HG03342 (cell line): ENCODE results near the gene PEAK1.
"Not testable (repeated sequence)": the region's sequence is repeated elsewhere in the genome, so short reads cannot be mapped to it uniquely, and the experiment has no call there.

Experiments
- ATAC-seq: cut with Tn5 transposase; IDR thresholded peaks from one replicate; pipeline ENCODE4 v1.9.1; 2021; ENCODE audit warnings: mild to moderate bottlenecking, moderate library complexity; ENCODE audit not compliant: unreplicated experiment

PEAK1 gene

DNA sequence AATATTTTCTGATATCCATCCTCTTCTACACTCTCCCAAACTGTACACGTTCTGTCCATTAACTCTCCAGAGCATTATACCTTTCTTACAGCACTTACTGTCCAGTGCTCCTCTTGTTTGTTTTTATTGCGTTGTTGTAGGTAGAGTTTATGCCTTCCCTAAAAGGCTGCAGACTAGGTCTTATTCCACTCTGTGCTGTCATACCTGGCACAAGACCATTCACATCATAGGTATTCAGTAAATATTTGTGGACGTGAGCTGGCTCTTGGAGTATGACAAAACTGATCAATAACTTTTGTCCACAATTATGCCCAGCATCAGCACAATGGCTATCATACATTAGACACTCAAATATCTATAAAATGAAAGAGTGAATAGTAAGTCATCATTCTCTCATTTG is 5.2 kb upstream of the PEAK1 start:
- ATAC-seq: no peak

DNA sequence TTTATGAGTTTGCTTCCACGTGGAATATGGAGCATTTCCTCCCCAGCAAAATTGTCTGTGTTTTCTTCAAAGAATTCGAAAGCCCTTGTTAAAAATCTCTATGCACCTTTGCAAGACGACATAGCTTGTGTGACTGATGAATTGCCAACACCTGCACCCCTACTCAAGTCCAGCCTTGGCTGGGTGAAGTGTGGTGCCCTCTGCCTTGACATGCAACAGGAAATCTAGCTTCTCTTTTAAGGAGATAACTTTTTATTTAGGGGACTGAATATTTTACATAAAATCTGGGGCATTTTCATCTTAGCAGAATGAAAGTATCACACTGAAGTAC is 1.4 kb upstream of the PEAK1 start:
- no peak for ATAC-seq

DNA sequence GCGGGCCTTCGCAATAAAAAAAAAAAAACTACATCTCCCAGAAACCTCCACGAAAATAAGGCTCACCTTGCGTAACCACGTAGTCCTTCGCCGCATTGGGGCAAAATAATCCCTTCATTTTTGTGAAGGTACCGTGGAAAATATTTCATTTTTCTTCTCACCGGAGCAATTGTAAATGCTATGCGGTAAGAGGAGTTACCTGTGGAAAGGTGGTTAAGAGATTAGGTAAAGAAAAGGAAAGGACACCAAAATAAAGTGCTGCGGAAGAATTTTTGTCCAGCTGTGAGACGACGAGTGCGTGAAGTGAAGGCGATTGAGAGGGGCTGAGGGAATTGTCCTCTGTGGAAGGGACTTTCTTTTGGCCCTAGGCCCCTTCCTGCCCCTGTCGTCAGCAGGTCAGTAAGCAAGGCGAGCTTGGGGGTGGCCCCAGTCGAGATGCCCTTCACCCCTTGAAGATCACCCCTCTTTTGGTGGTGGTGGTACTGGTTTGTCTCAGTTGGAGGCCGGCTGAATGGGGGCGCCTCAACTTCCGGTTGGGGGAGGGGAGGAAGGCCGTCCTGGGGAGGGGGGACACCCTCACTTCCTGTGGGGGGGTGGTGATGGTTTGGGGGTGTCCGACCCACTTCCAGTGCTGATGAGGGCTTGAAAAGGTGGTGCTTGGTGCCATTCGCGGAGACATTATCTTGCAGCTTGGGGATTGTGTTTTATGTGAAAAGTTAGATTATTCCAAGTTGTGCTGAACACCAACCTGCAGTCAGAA is 886 bp upstream of the PEAK1 start, which contains the start of gene HMG20A:
Gene HMG20A, plus strand, starts transcription at position 279 of the 760 bp plus-strand sequence. CDS start 37,520 bp downstream, outside the sequence.
- ATAC-seq: peak; percentile 34

DNA sequence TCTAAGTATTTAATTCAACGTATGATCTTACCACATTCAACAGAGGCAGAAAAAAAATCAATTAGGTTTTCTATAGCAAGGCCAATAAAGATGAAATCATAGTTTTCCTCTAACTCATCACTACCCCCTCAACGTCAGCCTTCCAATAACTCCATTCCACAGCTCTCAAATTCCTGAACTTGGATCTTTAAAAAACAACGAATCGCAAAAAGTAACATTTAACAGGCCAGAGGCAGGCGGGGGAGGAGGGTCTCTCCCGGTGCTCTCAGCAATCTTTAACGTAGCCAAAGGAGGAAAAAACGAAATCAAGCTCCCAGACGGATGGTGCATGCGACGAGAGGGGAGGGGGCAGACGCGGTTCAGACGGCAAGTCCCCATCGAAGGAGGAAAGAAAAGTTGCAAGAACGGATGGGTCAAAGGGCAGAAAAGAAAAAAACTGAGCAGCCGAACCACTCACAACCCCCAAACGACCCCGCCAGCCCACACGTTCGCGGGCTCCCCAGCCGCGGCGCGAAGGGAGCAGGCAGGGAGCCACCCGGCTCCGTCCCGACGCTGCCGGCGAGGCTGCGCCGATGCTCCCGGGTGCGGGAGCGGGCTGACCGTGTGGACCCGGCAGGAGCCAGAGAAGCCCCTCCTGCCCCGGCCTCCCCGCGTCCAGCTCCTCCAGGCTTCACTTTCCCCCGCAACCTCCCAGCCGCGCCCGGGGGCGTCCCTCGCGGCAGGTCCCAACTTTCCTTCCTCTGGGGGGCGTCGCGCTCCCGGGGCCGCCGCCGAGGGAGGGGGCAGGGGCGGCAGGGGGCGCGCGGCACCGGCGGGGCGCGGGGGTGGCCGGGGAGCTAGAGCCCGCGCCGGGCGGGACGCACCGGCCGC is 703 bp downstream of the PEAK1 start:
- ATAC-seq: peak; percentile 26

DNA sequence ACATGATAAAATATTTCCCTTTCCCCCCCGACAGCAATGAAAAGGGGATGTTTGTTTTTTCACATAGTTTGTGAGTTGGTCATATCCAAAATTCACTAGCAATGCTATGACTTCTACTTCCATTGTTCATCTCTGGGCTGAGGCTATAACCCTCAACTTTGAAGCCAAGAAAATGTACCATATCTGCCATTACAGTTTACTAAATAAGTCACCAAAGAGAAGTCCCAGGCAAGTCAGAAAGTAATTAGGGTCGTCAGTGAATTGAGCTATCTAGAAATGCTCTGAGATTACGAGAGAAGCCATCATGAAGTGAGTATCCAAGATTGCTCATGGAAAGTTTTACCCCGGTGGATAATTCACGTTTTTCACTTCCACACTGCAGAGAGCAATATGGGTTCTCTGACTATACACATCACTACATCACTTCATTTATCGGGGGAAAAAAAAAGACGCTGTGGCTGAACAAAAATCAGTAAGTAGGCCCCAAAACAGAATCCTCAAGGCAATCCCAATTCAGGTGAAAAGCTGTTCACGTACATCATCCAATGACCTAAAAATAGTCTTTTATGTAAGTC is 1.4 kb downstream of the PEAK1 start:
- ATAC-seq: no peak

DNA sequence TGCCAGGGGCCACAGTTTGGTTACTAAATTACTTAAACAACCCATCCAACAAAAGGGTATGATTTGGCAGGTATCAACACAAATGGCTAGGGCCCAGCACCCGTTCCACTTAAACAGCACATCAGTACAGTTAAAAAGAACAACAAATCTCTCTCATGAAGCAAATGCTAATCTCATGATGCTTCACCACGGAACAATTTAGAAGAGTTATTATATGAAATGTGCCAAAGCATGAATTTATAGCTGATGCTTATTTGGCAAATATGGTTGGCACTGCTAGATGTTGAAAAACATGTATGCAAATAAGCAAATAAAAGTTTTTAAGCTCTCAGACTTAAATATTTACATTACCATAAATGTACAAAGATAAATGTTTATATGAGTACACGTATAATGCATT is 2.3 kb downstream of the PEAK1 start:
- ATAC-seq: no peak

DNA sequence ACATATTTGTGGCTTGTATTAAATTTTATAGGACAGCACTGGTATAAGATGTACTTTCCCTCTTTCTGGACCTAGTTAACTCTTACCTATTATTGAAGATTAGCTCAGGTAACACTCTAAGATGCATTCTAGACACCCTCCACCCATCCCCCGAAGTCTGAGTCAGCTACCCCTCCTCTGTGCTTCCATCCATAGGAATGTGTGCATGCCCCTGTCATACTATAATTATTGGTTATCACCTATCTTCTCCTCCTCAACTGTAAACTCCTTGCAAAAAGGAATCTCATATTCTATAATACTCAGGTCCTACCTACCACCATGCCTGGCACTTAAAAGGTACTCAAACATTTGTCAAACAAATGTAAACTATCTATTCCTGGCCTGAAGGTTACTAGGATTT is 3.0 kb downstream of the PEAK1 start:
- ATAC-seq: no peak

DNA sequence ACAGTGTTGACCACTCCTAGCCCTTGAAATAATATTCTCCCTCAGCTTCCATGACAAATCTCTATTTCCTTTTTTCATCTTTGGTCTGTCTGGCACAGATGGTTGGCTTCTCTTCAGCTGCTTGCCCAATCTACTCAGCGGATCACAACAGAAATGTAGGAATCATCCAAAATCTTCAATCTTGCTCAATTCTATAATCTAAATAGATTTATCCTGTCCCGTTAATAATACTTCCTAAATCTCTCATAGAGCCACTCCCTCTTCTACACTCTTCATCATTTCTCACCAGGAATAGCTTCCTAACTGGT is 3.8 kb downstream of the PEAK1 start:
- ATAC-seq: no peak

DNA sequence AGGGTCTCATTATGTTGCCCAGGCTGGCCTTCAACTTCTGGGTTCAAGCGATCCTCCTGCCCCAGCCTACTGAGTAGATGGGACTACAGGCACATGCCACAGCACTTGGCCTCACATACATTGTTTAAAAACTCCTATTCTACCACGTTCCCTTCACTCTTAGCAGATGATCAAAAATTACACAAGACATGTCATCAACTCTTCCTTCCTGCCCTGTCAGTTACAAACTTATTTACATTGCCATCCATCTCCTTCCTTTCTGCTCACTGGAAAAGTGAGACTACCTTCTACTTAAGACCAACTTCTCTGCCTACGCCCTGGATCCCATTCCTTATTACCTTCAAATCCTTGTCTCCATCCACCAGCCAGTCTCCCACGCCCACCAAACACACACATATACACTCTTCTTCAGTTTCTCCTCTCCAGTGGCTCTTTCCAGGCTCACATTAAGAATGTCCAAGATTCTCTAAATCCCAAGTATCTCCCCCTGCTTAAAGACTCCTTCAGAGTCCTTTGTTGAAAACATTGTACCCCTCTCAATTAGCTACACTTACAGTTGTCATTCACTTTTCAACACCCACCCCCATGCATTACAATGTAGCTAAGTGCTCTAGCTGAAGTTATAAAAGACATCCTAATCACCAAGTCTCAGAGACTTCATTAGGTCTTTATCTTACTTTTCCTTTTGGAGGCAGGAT is 4.3 kb downstream of the PEAK1 start:
- ATAC-seq: no peak

DNA sequence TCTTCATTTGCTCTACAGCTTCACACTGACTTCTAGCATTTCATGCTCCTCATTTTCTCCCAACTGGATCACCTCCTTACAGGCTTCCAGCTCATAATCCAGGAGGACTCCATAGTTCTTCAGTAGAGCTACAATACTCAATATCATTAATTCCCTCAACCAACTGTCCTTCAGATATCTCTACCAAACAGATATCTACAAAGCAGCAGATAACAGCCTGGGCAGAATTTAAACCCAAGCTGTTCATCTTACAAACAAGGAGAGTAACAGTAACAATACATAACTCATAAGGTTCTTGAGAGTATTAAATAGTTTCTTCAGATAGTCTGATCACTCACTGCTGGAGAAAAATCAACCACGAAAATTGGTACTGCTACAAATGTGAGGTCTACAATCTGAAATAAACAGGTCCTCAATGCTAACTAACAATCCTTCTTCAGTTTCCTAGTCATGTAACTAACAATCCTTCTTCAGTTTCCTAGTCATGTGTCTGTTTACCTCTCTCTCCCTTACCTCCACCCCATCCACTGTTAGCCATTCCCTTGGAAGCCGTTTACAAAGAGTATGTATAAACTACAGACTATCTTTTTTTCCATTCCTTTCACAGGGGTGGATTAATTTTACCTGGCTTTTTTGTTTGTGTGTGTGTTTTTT is 5.0 kb downstream of the PEAK1 start:
- ATAC-seq: no peak

DNA sequence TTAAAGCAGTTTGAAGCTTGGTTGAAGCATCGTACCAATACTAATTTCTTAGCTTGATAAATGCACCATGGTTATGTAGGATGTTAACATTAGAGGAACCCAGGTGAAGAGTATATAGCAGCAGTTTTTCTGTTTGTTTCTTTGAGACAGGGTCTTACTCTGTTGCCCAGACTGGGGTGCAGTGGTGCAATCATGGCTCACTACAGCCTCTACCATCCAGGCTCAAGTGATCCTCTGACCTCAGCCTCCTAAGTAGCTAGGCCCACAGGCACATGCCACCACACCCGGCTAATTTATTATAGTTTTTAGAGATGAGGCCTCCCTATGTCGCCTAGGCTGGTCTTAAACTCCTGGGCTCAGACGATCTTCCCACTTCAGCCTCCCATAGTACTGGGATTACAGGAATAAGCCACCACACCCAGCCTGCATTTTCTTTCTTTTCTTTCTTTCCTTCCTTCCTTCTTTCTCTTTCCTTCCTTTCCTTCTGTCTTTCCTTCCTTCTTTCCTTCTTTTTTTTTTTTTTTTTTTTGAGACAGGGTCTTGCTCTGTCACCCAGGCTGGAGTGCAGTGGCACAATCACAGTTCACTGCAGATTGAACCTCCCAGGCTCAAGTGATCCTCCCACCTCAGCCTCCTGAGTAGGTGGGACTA is 6.1 kb downstream of the PEAK1 start:
- no peak for ATAC-seq

DNA sequence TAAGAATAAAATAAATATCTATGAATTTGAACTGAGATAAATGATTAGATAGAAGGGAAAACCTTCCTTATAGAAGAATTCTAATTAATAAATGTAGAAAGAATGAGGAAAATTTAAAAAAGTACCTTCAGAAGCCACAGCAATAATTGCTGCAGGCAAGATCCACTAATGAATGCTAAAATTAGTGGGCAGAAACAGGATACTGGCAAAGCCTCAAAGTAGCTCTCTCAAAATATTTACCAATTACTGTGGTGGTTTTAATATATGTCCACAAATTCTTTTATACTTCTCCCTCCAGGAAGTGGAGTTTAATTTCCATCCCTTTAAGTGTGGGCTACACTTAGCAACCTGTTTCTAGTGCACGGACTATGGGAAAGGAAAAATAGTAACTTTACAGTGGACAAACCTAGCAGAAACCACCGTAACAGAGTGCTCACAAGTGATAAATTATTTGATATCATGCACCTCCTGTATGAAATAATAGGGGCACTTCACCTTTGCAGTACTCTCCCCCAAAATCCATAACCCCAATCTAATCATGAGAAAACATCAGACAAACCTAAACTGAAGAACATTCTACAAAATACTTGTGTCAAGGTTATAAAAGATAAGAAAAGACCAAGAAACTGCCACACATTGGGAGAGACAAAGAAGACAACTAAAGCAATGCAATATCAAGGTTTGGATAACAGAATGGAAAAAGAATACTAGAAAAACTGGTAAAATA is 6.8 kb downstream of the PEAK1 start:
- no peak for ATAC-seq

DNA sequence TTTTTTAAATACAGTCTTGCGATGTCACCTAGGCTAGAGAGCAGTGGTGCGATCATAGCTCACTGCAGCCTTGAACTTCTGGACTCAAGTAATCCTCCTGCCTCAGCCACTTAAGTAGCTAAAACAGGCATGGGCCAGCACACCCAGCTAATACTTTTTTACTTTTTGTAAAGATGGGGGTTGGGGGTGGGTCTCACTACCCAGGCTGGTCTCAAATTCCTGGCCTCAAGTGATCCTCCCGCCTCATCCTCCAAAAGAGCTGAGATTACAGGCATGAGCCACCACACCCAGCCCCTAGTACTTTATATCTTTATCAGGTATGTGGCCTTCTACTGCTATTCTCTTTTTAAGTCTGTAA is 8.3 kb downstream of the PEAK1 start:
- no peak for ATAC-seq

DNA sequence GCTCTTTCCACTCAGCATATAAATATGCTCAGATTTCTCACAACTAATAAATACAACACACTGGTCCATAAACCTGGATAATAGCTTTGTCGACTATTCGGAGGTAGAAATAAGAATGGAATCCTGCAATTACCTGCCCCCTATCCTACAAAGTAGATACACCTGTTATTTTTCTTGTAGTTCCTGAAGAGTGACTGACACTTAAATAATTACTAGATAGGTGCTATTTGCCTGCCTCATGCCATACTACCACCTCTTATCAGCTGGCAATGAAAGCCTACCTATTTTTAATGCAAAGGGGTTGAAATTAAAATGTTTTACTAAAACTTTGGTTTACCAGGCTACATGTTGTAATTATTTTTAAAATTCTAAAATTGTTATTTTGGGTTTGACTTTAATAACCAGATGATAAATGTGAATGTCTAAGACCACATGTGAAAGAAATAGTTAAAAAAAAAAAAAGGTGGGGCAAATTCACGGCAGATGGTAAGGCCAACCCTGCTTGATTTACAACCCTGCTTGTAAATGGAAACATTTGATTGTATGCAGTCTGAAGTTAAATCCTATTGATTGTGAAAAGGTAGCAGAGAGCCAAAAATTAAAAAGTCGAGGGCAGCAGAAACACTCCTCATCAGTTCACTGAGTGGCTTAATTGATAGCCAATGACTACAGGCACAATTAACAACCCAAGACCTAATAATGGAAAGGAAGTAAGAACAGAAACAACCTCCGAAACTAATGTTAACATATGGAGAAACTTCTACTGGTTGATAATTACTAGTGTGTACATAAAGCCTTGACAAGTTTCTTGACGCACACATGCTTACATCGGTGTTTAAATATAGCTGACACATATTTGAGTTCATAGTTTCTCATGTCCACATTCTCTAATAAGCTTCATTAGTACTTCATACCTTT is 8.9 kb downstream of the PEAK1 start:
- ATAC-seq: no peak

DNA sequence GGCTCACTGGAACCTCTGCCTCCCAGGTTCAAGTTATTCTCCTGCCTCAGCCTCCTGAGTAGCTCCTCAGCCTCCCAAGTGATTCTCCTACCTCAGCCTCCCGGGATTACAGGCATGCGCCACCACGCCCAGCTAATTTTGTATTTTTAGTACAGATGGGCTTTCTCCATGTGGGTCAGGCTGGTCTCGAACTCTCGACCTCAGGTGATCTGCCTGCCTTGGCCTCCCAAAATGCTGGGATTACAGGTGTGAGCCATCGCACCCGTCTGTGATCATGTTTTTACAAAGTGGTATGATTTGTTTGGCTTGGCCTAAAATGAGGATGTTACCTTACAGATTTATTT is 9.8 kb downstream of the PEAK1 start:
- not testable (repeated sequence) for ATAC-seq

DNA sequence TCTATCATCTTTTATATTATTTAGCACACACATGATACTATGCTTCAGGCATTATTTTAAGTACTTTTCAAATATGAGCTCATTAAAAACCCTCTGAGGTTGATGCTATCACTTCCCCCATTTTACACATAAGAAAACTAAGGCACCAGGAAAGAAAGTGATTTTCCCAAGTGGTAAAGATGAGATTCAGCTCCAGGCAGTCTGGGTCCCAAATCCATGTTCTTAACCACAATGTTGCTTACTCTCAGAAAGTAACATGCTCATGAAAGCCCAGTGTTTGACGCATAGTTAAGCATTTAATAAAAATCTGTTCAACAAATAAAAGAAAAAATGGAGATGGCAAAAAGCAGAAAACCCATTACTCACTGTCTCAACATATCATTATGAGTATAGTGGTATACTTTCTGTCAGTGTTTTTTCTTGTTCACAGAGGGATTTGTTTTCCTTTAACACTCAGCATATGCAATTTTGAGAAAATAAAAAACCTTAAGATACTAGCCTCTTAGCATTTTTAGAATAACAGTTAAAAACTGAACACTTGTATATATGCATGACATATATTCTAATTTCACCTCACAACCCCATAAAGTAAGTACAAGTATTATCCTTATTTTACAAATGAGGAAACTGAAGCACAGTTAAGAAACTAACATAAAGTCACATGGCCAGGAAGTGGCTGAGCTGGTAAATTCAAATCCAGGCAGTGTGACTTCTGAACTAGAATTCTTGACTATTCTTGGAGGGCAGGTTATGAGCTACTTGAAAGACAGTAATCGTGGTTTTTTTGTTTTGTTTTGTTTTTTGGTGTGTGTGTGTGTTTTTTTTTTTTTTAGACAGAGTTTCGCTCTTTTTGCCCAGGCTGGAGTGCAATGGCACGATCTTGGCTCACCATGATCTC is 10.4 kb downstream of the PEAK1 start:
- ATAC-seq: peak; percentile 69

DNA sequence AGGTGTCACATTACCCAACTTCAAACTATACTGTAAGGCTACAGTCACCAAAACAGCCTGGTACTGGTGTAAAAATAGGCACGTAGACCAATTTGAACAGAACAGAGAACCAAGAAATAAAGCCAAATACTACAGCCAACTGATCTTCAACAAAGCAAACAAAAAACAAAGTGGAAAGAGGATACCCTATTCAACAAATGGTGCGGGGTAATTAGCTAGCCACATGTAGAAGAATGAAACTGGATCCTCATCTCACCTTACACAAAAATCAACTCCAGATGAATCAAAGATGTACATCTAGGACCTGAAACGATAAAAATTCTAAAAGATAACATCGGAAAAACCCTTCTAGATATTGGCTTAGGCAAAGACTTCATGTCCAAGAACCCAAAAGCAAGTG is 13.1 kb downstream of the PEAK1 start:
- ATAC-seq: no peak

DNA sequence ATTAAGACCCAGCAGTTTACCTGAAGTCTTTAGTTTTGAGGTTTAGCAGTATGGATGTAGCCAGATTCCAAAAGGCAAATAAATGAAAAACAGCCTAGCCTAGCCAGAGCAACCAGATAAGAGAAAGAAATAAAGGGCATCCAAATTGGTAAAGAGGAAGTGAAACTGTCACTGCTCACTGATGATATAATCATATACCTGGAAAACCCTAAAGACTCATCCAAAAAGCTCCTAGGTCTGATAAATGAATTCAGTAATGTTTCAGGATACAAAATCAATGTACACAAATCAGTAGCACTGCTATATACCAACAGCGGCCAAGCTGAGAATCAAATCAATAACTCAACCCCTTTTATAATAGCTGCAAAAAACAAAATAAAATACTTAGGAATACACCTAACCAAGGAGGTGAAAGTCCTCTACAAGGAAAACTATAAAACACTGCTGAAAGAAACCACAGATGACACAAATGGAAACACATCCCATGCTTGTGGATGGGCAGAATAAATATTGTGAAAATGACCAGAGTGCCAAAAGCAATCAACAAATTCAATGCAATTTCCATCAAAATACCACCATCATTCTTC is 13.6 kb downstream of the PEAK1 start:
- not testable (repeated sequence) for ATAC-seq
